Measurements from ENCODE around the gene DHH. TPM values are rescaled to one million over a fixed set of nuclear protein-coding genes. Genes with fewer than 3 reads are reported as not detected.
"Not testable (repeated sequence)": the region's sequence is repeated elsewhere in the genome, so short reads cannot be mapped to it uniquely, and the experiment has no call there.

Gene DHH
- total RNA-seq, 4 donors from 2014 or later: 0.23 to 0.45 (median 0.29) TPM; not detected in 1

DNA sequence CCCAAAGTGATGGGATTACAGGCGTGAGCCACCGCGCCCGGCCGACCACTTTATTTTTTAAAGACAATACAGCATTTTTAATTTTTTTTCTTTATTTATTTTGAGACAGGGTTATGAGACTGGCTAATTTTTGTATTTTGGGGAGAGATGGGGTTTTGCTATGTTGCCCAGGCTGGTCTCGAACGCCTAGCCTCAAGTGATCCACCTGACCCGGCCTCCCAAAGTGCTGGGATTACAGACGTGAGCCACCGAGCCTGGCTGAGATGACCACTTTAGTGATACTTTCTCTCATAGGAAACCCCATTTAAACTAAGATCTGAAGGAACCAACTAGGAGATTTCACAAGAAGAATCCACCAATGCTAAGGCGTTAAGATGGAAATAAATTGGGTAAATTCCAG lies 23.6 kb downstream of the DHH start:
- no peak overlapping the region for H3K4me3 ChIP-seq (ENCODE audit: low read depth, poor library complexity, severe bottlenecking)
- DNase-seq (ENCODE audit: low spot score in 2 of 2): no peak
- 94 to 95% methylated on average over 11 of the region's 11 CpGs for WGBS, 2 donors
- intact Hi-C loops (cut with DNase I; ENCODE audit: low total_unique reads): no loop called here
- TF ChIP-seq, protein P1, sequence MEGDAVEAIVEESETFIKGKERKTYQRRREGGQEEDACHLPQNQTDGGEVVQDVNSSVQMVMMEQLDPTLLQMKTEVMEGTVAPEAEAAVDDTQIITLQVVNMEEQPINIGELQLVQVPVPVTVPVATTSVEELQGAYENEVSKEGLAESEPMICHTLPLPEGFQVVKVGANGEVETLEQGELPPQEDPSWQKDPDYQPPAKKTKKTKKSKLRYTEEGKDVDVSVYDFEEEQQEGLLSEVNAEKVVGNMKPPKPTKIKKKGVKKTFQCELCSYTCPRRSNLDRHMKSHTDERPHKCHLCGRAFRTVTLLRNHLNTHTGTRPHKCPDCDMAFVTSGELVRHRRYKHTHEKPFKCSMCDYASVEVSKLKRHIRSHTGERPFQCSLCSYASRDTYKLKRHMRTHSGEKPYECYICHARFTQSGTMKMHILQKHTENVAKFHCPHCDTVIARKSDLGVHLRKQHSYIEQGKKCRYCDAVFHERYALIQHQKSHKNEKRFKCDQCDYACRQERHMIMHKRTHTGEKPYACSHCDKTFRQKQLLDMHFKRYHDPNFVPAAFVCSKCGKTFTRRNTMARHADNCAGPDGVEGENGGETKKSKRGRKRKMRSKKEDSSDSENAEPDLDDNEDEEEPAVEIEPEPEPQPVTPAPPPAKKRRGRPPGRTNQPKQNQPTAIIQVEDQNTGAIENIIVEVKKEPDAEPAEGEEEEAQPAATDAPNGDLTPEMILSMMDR (IDR thresholded peaks at IDR 0.05): no peak
- no peak for TF ChIP-seq POLR2A (IDR thresholded peaks at IDR 0.05)

DNA sequence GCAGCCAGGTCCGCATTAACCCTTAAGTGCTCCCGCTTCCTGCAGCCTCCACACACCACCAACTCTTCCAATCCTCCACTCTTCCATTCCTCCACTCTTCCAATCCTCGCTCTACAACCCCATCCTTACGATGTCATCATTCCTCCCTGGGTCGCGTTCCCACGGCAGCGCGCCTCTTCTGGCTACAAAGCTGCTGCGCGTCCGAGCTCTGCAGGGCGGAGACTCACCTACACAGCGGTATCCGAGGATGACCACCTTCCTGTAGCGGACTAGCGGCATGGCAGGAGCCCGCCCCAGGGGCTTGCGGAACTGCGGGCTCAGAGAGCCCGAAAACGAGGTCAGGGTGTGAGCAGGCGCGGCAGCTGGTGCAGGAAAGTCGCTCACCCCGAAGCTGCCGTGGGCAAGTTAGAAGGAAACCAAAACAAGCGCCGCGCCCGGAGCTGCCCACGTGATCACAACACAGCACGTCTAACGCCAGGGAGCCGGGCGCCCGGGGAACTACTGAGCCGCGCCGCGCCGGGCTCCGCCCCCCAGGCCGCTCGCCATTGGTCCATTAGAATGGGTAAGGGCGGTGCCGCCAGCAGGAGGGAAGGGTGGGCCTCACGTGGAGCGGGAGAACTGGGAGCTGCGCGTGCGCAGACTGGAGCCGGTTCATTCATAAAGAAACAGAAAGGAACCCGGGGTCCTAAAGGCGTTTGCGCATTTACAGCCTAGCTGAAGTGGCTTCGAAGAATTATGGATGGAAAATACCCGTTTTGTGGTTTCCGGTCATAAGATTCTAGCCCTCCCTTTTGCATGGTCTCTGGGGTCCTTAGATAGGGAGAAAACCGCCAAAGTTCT lies 24.9 kb downstream of the DHH start, which contains the start of gene RHEBL1:
RHEBL1 (minus strand) TSS at position 473 of the 840 bp plus-strand sequence; CDS start at position 279, 194 bp downstream.
- TF ChIP-seq, protein P1 (IDR thresholded peaks at IDR 0.05): no peak
- TF ChIP-seq POLR2A (IDR thresholded peaks at IDR 0.05): no peak
- peak within 1 kb of the TSS; percentile 81 for H3K4me3 ChIP-seq (ENCODE audit: low read depth, poor library complexity, severe bottlenecking)
- intact Hi-C loops (cut with DNase I; ENCODE audit: low total_unique reads): no loop called here
- 1% methylated on average over 46 to 55 of the region's 60 CpGs for WGBS, 2 donors
- DNase-seq (ENCODE audit: low spot score in 2 of 2): peak; percentile 98 to 100

DNA sequence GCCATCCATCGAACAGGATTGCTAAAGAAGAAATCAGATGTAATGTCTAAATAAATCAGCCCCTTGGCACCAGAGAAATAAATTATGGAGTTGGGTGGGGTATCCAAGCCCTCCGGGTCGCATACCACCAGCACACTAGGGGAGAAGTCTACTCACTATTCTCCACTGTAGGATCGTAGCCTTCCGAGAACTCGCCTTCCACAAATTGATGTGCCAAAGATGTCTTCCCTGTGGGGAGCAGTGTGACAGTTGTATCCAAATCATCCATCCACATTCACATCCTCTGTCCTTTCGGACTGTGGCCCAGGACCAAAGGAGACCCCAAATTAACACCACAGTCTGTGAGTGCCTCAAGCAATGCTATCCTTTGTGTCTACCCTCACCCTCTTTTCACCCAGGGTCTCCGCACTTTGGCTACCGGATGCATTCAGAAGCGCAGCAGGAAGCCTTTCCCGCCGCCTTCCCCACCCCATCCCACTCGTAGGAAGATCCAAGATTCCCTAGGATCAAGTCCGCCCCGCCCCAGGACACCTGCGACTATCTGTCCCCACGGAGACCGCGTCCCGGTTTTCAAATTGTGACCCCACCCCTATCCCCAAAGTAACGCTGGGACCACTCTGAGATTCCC lies 25.6 kb downstream of the DHH start:
- DNase-seq (ENCODE audit: low spot score in 2 of 2): no peak
- WGBS, 2 donors: 14 to 20% methylated on average over 21 of the region's 21 CpGs
- TF ChIP-seq, protein P1 (IDR thresholded peaks at IDR 0.05): no peak
- TF ChIP-seq POLR2A (IDR thresholded peaks at IDR 0.05): no peak
- H3K4me3 ChIP-seq (ENCODE audit: low read depth, poor library complexity, severe bottlenecking): peak overlapping the region; percentile 81
- intact Hi-C loops (cut with DNase I; ENCODE audit: low total_unique reads): no loop called here

DNA sequence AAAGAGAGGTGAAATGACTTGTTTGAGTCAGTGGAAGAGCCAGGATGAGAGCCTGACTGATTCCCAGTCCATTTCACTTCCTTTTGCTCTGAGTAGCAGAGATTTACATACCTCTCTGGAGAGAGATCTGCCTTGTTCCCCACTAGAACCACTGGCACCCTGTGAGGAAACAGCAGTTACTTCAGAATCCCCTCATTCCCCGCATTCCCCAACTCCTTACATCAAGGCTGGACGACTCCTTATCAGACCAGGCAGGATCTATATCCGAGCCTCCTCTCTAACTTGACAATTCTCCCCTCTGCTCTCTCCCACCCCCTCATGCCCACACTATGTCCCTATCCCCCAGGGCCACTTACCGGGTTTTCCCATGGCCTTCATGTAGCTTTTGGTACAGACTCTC lies 28.5 kb downstream of the DHH start:
- DNase-seq (ENCODE audit: low spot score in 2 of 2): no peak
- no peak overlapping the region for H3K4me3 ChIP-seq (ENCODE audit: low read depth, poor library complexity, severe bottlenecking)
- WGBS, 2 donors: 86 to 87% methylated on average over 4 of the region's 4 CpGs
- intact Hi-C loops (cut with DNase I; ENCODE audit: low total_unique reads): no loop called here
- TF ChIP-seq, protein P1 (IDR thresholded peaks at IDR 0.05): no peak
- no peak for TF ChIP-seq POLR2A (IDR thresholded peaks at IDR 0.05)

DNA sequence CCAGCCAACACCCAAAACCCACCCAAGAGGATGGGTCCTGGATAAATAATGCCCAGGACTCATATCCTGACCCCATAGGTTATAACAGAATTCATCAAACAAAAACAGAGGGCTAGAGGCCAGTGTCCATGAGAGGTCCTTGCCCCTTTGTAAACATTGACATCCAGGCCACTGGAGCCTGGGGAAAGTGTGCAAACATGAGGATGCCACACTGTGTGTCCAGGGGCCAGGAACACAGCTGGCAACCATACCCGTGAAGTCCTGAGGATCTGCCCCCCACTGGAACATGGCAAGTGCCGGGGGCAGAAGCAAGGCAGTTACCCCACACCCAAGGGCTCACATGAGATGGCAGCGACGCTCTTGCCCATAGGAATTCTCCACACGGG lies 29.8 kb downstream of the DHH start:
- no peak for DNase-seq (ENCODE audit: low spot score in 2 of 2)
- 91 to 92% methylated on average over 5 of the region's 5 CpGs for WGBS, 2 donors
- intact Hi-C loops (cut with DNase I; ENCODE audit: low total_unique reads): no loop called here
- TF ChIP-seq POLR2A (IDR thresholded peaks at IDR 0.05): no peak
- TF ChIP-seq, protein P1 (IDR thresholded peaks at IDR 0.05): no peak
- no peak overlapping the region for H3K4me3 ChIP-seq (ENCODE audit: low read depth, poor library complexity, severe bottlenecking)

DNA sequence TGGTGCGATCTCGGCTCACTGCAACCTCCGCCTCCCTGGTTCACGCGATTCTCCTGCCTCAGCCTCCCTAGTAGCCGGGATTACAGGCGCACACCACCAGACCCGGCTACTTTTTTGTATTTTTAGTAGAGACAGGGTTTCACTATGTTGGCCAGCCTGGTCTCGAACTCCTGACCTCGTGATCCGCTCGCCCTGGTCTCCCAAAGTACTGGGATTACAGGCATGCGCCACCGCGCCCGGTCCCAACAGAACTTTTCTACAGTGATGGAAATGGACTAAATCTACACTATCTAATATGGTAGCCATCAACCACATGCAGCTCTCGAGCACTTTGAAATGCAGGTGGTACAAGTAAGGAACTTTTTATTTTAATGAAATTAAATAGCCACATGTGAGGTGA lies 32.7 kb downstream of the DHH start:
- intact Hi-C loops (cut with DNase I; ENCODE audit: low total_unique reads); DNase-seq (ENCODE audit: low spot score in 2 of 2); H3K4me3 ChIP-seq (ENCODE audit: low read depth, poor library complexity, severe bottlenecking): not testable (repeated sequence)
- 88% methylated on average over 17 of the region's 17 CpGs for WGBS, 2 donors
